Stimulated activated CD8-positive, alpha-beta memory T cell treated with anti-CD3 and anti-CD28 coated beads, Interleukin-15, amount 100 ng/mL, for 1 hour (primary cell): ENCODE data around the gene ARHGEF16.

Experiments
- DNase-seq: peaks from one replicate; pipeline ENCODE4 v3.0.0-alpha.2; 2020; ENCODE audit warnings: low read depth

ARHGEF16 gene

DNA sequence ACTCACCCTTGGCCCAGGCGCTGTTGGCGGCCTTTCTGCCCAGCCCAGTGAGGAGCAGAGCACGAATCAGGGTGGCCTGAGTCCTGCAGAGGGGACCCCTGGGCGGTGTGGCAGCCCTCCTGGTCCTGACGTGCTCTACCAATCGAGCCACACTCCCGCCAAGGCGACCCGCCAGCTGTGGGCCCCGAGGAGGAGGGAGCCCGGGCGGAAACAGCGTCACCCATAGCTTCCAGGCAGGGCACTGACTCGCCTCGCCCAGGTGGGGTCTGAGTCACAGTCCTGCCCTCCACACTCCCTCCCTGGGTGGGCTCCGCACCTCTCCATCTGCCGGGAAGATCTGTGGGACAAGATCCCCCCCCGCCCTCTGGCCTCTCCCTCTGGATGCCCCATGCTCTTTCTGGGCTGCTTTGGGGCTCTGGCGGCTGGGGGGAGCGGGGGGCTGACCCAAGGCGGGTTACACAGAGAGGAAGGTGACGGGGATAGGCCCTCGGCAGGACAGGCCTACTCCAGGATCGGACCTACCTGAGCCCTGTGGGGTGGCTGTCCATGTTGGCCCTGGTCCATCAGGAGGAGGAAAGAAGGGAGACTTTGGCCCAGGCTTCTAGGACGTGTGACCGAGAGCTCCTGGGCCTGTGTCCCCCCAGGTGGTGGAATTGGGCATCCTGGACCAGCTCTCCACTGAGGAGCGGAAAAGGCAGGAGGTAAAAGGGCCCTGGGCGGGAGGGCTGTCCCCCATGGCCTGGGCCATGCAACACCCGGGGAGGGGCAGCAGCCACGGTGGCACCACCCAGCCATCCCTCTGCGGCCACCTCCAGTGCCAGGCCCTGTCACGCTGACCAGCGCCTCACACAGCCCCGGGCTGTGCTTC is 14.0 kb downstream of the ARHGEF16 start:
- no peak for DNase-seq

GRCh38 chr1:3469104-3469848 is 14.8 kb downstream of the ARHGEF16 start:
- DNase-seq: no peak

GRCh38 chr1:3469849-3470649 is 15.6 kb downstream of the ARHGEF16 start:
- no peak for DNase-seq

DNA sequence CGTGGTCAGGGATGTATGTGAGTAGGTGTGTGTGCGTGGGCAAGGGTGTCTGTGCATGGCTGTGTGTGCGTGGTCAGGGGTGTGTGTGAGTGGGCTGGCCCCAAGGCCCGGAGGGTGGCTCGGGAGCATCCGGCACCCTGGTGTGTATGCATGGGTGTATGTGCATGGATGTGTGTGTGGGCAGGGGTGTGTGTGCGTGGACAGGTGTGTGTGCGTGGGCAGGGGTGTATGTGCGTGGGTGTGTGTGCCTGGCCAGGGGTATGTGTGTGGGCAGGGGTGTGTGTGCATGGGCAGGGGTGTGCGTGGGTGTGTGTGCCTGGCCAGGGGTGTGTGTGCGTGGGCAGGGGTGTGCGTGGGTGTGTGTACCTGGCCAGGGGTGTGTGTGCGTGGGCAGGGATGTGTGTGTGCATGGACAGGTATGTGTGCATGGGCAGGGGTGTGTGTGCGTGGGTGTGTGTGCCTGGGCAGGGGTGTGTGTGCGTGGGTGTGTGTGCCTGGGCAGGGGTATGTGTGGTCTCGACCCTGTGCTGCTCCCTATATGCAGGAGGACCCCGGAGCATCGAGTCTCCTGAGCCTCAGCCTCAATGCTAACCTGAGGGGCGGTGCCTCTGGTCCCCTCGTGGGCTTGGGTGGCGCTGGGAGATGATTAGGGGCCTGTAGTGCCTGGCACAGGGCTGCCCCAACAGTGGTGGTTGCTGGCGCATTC is 16.3 kb downstream of the ARHGEF16 start:
- DNase-seq: no peak

- no peak for DNase-seq
Observed at GRCh38 chr1:3471356-3472087, 17.1 kb downstream of the ARHGEF16 start.

DNA sequence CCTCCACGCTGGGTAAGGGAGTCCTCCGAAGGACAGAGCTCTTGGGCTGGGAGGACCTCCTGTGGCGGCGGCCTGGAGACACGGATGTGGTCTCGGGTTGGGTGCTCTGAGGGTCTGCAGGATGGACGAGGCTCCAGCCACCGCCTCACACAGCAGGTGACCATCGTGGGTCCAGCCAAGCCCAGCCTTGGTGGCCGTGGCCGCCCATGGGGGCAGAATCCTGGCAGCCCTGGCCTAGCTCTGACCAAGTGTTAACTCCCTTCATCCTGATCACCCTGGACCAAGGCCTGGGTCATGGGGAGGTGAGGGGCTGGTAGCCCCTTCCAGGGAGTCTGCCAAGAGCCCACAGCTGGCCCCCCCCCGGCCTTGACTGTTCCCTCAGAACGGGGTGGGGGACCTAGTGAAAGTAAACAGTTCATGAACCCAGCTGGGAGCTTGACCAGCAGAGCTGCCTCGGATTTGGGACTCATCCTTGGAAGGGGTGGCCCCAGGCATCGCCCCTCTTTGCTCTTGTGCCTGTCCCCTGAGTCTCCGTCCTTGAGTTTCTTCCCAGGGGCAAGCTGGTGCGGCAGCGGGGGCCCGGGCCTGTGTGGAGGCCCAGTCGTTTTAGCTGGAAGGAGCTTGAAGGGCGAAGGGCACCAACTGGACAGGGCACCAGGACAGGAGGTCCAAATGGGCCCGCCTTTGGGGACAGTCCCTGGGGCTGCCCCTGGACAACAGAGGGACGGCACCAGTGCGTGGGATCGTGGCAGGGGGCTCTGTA is 17.8 kb downstream of the ARHGEF16 start:
- no peak for DNase-seq

GRCh38 chr1:3472906-3473305 is 18.4 kb downstream of the ARHGEF16 start:
- DNase-seq: no peak

DNA sequence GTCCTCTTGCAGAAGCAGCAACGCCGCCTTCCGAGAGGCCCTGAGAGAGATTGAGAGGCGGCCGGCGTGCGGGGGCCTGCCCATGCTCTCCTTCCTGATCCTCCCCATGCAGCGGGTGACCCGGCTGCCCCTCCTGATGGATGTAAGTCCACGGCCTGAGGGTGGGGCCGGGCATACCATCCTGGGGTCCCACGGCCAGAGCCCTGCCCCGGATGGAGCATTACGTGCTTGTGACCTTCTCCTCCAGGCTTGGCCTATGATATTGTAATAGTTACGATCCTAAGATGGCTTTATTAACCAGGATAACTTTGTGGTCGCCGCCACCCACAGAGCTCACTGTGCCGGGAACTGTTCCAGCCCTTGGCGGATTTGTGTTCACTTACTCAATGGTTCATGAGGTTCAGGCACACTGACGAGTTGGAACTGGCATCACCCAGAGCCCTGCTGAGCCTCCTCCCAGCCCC is 18.9 kb downstream of the ARHGEF16 start:
- no peak for DNase-seq

GRCh38 chr1:3474016-3474415 is 19.6 kb downstream of the ARHGEF16 start:
- no peak for DNase-seq

- no peak for DNase-seq
Observed at GRCh38 chr1:3474421-3474820, 20.0 kb downstream of the ARHGEF16 start.

- no peak for DNase-seq
Observed at GRCh38 chr1:3475839-3476573, 21.5 kb downstream of the ARHGEF16 start.

DNA sequence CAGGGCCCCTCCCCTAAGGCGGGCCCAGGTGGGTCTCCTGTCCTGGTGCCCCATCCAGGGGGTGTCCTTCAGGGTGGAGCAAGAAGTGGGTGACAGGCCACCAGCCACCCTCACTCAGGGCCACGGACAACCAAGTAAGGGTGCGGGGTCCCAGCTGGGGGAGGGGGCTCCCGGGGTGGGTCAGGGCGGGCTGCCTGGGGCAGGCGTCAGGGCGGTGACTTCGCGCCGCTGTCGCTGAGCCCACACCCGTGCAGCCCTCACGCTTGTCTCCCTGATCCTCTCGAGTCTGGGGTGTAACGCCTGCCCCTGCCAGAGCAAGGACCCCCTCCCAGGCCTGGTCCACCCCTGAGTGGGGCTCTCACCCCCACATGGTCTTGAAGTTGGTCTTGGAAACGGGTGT is 22.2 kb downstream of the ARHGEF16 start:
- DNase-seq: no peak

DNA sequence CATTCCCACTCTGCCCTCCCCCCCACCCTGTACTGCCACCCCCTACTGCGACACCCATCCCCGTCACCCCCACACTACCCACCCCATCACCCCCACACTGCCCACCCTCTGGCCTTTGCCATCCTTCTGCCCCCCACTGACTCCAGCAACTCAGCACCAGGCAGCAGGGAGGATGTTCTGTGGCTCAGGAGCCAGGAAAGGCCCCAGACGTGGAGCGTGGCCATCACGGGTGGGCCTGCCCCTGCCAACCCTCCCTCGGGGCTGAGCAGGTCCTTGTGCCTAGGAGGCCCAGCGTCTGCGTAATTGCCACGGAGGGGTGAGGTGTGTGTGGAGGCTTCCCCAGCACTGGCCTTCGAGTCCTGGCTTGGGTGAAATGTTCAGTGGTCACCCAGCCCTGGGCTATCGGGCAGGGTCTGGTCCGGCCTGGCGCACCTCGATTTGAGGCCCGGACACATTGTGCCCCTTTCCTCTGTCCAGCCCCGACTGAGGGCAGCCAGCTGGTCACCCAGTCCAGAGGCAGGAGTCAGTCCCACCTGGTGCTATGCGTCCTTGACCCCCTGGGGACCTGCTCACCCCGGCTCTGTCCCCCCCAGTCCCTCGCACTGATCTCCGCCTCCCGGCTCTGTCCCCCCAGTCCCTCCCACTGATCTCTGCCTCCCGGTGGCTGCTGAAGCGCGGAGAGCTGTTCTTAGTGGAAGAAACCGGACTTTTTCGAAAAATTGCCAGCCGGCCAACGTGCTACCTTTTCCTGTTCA is 23.0 kb downstream of the ARHGEF16 start:
- DNase-seq: no peak

- no peak for DNase-seq
Observed at GRCh38 chr1:3478187-3478586, 23.7 kb downstream of the ARHGEF16 start.

DNA sequence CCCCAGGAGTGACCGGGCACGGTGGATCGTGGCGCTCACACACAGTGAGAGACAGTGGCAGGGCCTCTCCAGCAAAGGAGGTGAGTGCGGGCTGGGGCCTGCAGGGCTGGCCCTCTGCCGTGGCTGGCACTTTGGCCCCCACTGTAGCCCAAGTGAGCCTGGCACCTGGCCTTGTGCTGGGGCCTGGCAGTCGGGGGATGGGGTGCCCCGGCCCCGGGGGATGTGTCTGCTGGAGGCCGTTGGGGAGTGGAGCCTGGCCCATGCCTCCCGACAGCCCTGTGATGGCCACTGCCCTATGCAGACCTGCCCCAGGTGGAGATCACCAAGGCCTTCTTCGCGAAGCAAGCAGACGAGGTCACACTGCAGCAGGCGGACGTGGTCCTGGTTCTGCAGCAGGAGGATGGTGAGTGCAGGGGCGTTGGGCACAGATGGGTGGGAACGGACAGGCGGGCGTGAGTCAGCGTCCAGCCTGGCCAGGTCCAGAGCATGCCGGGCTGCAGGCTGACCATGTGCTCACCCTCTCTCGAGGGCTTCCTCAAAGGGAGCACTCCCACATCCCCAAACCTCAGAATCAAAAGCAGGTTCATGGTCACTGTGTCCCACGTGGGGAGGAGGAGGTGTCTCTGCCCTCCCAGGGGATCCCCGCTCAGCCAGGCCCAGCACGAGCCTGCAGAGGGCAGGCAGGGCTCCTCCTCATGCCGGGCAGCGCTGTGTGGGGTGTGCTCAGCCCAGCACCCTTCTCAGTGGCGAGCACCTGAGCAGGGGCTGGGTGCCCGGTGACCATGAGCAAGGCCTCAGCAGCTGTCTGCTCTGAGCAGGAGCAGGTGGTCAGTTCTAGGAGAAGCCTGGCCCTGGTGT is 25.3 kb downstream of the ARHGEF16 start:
- no peak for DNase-seq

- no peak for DNase-seq
Observed at GRCh38 chr1:3480369-3480719, 25.9 kb downstream of the ARHGEF16 start.

- DNase-seq: no peak
Observed at GRCh38 chr1:3481046-3481445, 26.6 kb downstream of the ARHGEF16 start.

GRCh38 chr1:3481836-3482375 is 27.4 kb downstream of the ARHGEF16 start:
- DNase-seq: no peak
